HEK293 (cell line): ENCODE data around the gene UBA52.

Experiments
- CTCF ChIA-PET: fragments of 350-600 bp; formaldehyde crosslinking; extraction: SDS; loops from one replicate; lab custom pipeline; 2021; ENCODE audit warnings: antibody characterized with exemption; lab: Yijun Ruan, JAX
- POLR2A ChIA-PET: fragments of 300-600 bp; formaldehyde crosslinking; extraction: SDS; loops from one replicate; lab custom pipeline; 2020; ENCODE audit warnings: antibody characterized with exemption, inconsistent platforms; lab: Yijun Ruan, JAX
- H3K27ac ChIP-seq: fragments of 200-500 bp; sonication (Bioruptor generic); 2 replicates; pipeline ENCODE4 v1.5.1; 2014; ENCODE audit warnings: low read depth, low read length, control low read depth, inconsistent platforms; ENCODE audit errors: extremely low read depth
- H3K36me3 ChIP-seq, 2 experiments: fragments of 200-500 bp in 1 of 2; sonication (Bioruptor generic) in 1 of 2; 1 replicate in 1 of 2; 2 replicates in 1 of 2; pipeline ENCODE4 v1.5.1; 2014 to 2017; ENCODE audit warnings: inconsistent platforms in 2 of 2, low read length in 2 of 2; ENCODE audit not compliant: control insufficient read depth in 2 of 2, insufficient read depth in 1 of 2
- H3K4me1 ChIP-seq: fragments of 200-500 bp; sonication (Bioruptor generic); 2 replicates; pipeline ENCODE4 v1.5.1; 2014; ENCODE audit warnings: mild to moderate bottlenecking, low read length, inconsistent platforms; ENCODE audit not compliant: control insufficient read depth, insufficient read depth
- H3K4me3 ChIP-seq: 2 replicates; pipeline ENCODE4 v1.5.1; 2011; ENCODE audit warnings: low read depth, mild to moderate bottlenecking, control low read depth, low read length, moderate library complexity
- H3K9me3 ChIP-seq: fragments of 200-500 bp; sonication (Bioruptor generic); 2 replicates; pipeline ENCODE4 v1.5.1; 2014; ENCODE audit warnings: low read depth, low read length, inconsistent platforms; ENCODE audit not compliant: control insufficient read depth, insufficient read depth
- IKZF3 ChIP-seq: fragments of 450-650 bp; IDR thresholded peaks from 2 replicates; pipeline ENCODE4 v1.5.0; 2018; ENCODE audit warnings: missing biosample characterization, mild to moderate bottlenecking, missing genetic modification characterization, moderate library complexity
- KLF1 ChIP-seq: fragments of 450-650 bp; formaldehyde crosslinking; IDR thresholded peaks from 2 replicates; pipeline ENCODE4 v1.5.1; 2016; ENCODE audit warnings: missing biosample characterization, missing genetic modification characterization
- KLF10 ChIP-seq: fragments of 450-650 bp; IDR thresholded peaks from 2 replicates; pipeline ENCODE4 v1.5.1; 2018; ENCODE audit warnings: missing biosample characterization, mild to moderate bottlenecking, missing genetic modification characterization
- KLF8 ChIP-seq: fragments of 450-650 bp; formaldehyde crosslinking; IDR thresholded peaks from 2 replicates; pipeline ENCODE4 v1.5.1; 2016; ENCODE audit warnings: missing biosample characterization, missing genetic modification characterization
- MYNN ChIP-seq: fragments of 450-650 bp; formaldehyde crosslinking; IDR thresholded peaks from 2 replicates; pipeline ENCODE4 v1.5.1; 2016; ENCODE audit warnings: missing biosample characterization, missing genetic modification characterization, borderline replicate concordance
- PRDM1 ChIP-seq: fragments of 450-650 bp; formaldehyde crosslinking; IDR thresholded peaks from 2 replicates; pipeline ENCODE4; 2016; ENCODE audit warnings: missing biosample characterization, missing genetic modification characterization
- SCRT1 ChIP-seq: fragments of 450-650 bp; formaldehyde crosslinking; IDR thresholded peaks from 2 replicates; pipeline ENCODE4 v1.5.1; 2016; ENCODE audit warnings: missing biosample characterization, missing genetic modification characterization, borderline replicate concordance
- ZBTB8A ChIP-seq: fragments of 450-650 bp; formaldehyde crosslinking; IDR thresholded peaks from 2 replicates; pipeline ENCODE4 v1.5.1; 2016; ENCODE audit warnings: missing biosample characterization, missing genetic modification characterization
- ZFP69B ChIP-seq: fragments of 450-650 bp; formaldehyde crosslinking; IDR thresholded peaks from 2 replicates; pipeline ENCODE4 v1.5.1; 2016; ENCODE audit warnings: missing biosample characterization, missing genetic modification characterization
- ZNF10 ChIP-seq: fragments of 450-650 bp; formaldehyde crosslinking; IDR thresholded peaks from 2 replicates; pipeline ENCODE4 v1.5.1; 2017; ENCODE audit warnings: missing biosample characterization, missing genetic modification characterization
- ZNF302 ChIP-seq: fragments of 450-650 bp; formaldehyde crosslinking; IDR thresholded peaks from 2 replicates; pipeline ENCODE4 v1.5.1; 2016; ENCODE audit warnings: missing biosample characterization, missing genetic modification characterization, low read depth
- ZNF354C ChIP-seq: fragments of 450-650 bp; formaldehyde crosslinking; IDR thresholded peaks from 2 replicates; pipeline ENCODE4 v1.5.1; 2016; ENCODE audit warnings: missing biosample characterization, missing genetic modification characterization, low read depth, borderline replicate concordance
- ZNF366 ChIP-seq: fragments of 450-650 bp; formaldehyde crosslinking; conservative IDR thresholded peaks from 2 replicates; pipeline ENCODE4 v1.5.1; 2016; ENCODE audit warnings: missing biosample characterization, missing genetic modification characterization
- ZNF596 ChIP-seq: fragments of 450-650 bp; IDR thresholded peaks from 2 replicates; pipeline ENCODE4 v1.5.0; 2018; ENCODE audit warnings: missing biosample characterization, mild to moderate bottlenecking, missing genetic modification characterization, moderate library complexity
- ZNF670 ChIP-seq: fragments of 450-650 bp; formaldehyde crosslinking; IDR thresholded peaks from 2 replicates; pipeline ENCODE4 v1.5.1; 2016; ENCODE audit warnings: missing biosample characterization, missing genetic modification characterization, low read depth
- ZNF768 ChIP-seq: fragments of 450-650 bp; formaldehyde crosslinking; IDR thresholded peaks from 2 replicates; pipeline ENCODE4 v1.5.1; 2018; ENCODE audit warnings: missing biosample characterization, mild to moderate bottlenecking, missing genetic modification characterization
- ZNF837 ChIP-seq: fragments of 450-650 bp; formaldehyde crosslinking; IDR thresholded peaks from 2 replicates; pipeline ENCODE4 v1.5.1; 2016; ENCODE audit warnings: missing biosample characterization, missing genetic modification characterization
- TF ChIP-seq, protein P1 (sequence below): fragments of 450-650 bp; formaldehyde crosslinking; optimal IDR thresholded peaks from 2 replicates; pipeline ENCODE3; 2016; ENCODE audit warnings: missing biosample characterization, mild to moderate bottlenecking, missing genetic modification characterization
- TF ChIP-seq, protein P2 (sequence below): fragments of 450-650 bp; formaldehyde crosslinking; IDR thresholded peaks from 2 replicates; pipeline ENCODE4 v1.5.1; 2017; ENCODE audit warnings: missing biosample characterization, missing genetic modification characterization
- TF ChIP-seq, protein P3 (sequence below): fragments of 450-650 bp; formaldehyde crosslinking; IDR thresholded peaks from 2 replicates; pipeline ENCODE4 v1.5.1; 2016; ENCODE audit warnings: missing biosample characterization, missing genetic modification characterization
- TF ChIP-seq, protein P4 (sequence below): fragments of 450-650 bp; IDR thresholded peaks from 2 replicates; pipeline ENCODE4 v1.5.1; 2018; ENCODE audit warnings: missing biosample characterization, missing genetic modification characterization

The UBA52 gene

DNA sequence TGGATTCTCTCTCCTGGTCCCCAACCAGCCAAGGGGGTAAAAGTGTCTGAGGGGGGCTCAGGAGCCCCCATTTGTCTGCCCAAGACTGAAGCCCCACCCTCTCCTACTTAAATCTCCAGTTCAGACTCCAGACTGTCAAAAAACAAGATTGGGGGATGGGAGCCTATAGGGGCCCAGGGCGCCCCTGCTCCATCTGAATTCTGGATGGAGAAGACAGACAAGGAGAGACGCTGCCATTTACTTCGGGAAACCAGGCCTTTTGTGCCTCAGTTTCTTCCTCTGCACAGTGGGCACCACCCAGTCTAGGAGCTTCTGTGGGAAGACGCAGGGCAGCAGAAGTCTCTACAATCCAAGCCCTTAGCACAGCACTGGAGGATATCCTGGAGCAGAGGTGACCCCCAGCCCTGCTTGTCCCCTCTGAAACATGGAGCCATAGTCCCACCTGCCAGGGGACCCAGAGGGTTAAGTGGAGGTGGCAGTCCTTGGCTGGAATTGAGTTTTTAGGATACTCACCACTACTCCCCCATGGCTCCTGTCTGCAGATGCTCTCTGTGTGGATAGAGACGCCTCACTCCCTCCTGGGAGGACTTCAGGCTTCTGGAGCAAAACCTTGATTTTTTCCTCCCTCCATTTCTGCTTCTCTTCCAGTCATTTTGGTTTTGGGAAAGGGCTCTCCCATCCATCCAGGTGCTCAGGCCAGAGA, 36.6 kb downstream of the UBA52 start:
- H3K27ac ChIP-seq, result no peak overlapping the region

DNA sequence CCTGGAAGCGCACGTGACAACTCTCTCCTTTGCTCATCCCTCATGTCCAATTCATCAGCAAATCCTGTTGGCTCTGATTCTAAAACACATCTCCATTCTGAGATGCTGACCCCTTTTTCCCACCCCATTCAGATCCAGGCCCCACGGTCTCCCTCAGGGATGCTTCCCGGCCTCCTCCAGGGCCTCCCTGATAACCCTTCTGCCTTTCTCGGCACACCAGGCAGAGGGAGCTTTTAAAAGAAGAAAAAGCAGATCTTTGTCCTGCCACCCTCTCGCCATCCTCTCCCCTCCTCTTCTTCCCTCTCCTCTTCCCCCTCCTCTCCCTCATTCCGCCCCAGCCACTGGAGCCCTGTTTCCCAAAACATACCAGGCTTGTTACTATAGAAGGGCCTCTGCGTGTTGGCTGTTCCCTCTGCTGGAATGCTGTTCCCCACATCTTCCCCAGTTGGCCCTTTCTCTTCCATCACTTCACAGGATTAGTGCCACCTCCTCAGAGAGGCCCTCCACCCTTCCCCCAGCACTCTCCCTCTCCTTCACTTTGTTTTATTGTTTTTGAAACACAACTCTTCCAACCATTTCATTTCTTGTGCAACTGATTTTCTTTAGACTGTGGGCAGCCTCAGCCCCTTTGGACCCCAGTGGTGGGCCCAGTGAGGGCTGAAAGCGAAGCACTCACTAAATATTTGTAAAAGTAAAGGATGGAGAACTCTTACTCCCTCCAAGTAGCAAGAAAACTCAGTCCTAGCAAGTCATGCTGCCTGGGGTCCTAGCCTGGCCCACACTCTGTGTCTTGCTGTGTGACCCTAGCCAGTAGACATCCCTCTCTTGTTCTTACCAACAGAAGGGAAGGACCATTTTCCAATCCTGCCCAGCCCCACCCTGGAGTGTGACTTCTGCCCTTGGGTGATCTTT, 37.4 kb downstream of the UBA52 start:
- Histone ChIP-seq H3K36me3 (no peaks in the 10 kb centered on the region), H3K27ac (no peak overlapping the region), H3K4me1 (peaks cover 4% of the 10 kb centered on the region), H3K4me3 (no peak overlapping the region), H3K9me3 (no peaks in the 10 kb centered on the region)
- ChIA-PET CTCF (interaction anchor here (0.7 kb wide), 1 partner anchor 52 kb away, joined by 4 read pairs; no protein-coding TSS in a partner anchor), POLR2A (no interaction called here)
- TF ChIP-seq ZBTB8A (tag by site-specific recombination), result peak; percentile 68
- TF ChIP-seq ZNF768 (tag by site-specific recombination), result peak; percentile 59
- no peak for TF ChIP-seq ZNF670
- TF ChIP-seq ZNF354C (tag by site-specific recombination), result no peak
- TF ChIP-seq ZFP69B (tag by site-specific recombination), result no peak; the same call in 1 of the 2 replicates
- TF ChIP-seq KLF1 (tag by site-specific recombination), result 0 out of 2 replicates have a peak, but pooled peaks have one; percentile 13
- peak; percentile 13; the same call in 1 of the 2 replicates for TF ChIP-seq IKZF3 (tag by site-specific recombination)
- no peak for TF ChIP-seq ZNF10 (tag by site-specific recombination)
- peak; percentile 61 for TF ChIP-seq ZNF366 (tag by site-specific recombination)
- TF ChIP-seq, protein P1, sequence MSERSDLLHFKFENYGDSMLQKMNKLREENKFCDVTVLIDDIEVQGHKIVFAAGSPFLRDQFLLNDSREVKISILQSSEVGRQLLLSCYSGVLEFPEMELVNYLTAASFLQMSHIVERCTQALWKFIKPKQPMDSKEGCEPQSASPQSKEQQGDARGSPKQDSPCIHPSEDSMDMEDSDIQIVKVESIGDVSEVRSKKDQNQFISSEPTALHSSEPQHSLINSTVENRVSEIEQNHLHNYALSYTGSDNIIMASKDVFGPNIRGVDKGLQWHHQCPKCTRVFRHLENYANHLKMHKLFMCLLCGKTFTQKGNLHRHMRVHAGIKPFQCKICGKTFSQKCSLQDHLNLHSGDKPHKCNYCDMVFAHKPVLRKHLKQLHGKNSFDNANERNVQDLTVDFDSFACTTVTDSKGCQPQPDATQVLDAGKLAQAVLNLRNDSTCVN (tag by site-specific recombination), result no peak
- no peak for TF ChIP-seq ZNF302 (tag by site-specific recombination)
- no peak for TF ChIP-seq MYNN (tag by site-specific recombination)
- no peak for TF ChIP-seq ZNF837 (tag by site-specific recombination)
- TF ChIP-seq KLF8 (tag by site-specific recombination), result 0 out of 2 replicates have a peak, but pooled peaks have one; percentile 40
- TF ChIP-seq PRDM1, result peak; percentile 85
- TF ChIP-seq, protein P2, sequence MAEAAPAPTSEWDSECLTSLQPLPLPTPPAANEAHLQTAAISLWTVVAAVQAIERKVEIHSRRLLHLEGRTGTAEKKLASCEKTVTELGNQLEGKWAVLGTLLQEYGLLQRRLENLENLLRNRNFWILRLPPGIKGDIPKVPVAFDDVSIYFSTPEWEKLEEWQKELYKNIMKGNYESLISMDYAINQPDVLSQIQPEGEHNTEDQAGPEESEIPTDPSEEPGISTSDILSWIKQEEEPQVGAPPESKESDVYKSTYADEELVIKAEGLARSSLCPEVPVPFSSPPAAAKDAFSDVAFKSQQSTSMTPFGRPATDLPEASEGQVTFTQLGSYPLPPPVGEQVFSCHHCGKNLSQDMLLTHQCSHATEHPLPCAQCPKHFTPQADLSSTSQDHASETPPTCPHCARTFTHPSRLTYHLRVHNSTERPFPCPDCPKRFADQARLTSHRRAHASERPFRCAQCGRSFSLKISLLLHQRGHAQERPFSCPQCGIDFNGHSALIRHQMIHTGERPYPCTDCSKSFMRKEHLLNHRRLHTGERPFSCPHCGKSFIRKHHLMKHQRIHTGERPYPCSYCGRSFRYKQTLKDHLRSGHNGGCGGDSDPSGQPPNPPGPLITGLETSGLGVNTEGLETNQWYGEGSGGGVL (tag by site-specific recombination), result peak; percentile 82

More for the DNA sequence above, 36.6 kb downstream of the UBA52 start:
- TF ChIP-seq, protein P3, sequence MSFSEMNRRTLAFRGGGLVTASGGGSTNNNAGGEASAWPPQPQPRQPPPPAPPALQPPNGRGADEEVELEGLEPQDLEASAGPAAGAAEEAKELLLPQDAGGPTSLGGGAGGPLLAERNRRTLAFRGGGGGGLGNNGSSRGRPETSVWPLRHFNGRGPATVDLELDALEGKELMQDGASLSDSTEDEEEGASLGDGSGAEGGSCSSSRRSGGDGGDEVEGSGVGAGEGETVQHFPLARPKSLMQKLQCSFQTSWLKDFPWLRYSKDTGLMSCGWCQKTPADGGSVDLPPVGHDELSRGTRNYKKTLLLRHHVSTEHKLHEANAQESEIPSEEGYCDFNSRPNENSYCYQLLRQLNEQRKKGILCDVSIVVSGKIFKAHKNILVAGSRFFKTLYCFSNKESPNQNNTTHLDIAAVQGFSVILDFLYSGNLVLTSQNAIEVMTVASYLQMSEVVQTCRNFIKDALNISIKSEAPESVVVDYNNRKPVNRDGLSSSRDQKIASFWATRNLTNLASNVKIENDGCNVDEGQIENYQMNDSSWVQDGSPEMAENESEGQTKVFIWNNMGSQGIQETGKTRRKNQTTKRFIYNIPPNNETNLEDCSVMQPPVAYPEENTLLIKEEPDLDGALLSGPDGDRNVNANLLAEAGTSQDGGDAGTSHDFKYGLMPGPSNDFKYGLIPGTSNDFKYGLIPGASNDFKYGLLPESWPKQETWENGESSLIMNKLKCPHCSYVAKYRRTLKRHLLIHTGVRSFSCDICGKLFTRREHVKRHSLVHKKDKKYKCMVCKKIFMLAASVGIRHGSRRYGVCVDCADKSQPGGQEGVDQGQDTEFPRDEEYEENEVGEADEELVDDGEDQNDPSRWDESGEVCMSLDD (tag by site-specific recombination), result no peak
- TF ChIP-seq KLF10, result 0 out of 2 replicates have a peak, but pooled peaks have one; percentile 2
- no peak for TF ChIP-seq ZNF596 (tag by site-specific recombination)
- TF ChIP-seq, protein P4, sequence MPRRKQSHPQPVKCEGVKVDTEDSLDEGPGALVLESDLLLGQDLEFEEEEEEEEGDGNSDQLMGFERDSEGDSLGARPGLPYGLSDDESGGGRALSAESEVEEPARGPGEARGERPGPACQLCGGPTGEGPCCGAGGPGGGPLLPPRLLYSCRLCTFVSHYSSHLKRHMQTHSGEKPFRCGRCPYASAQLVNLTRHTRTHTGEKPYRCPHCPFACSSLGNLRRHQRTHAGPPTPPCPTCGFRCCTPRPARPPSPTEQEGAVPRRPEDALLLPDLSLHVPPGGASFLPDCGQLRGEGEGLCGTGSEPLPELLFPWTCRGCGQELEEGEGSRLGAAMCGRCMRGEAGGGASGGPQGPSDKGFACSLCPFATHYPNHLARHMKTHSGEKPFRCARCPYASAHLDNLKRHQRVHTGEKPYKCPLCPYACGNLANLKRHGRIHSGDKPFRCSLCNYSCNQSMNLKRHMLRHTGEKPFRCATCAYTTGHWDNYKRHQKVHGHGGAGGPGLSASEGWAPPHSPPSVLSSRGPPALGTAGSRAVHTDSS (tag by site-specific recombination), result no peak
- TF ChIP-seq SCRT1 (tag by site-specific recombination), result no peak
- Histone ChIP-seq H3K9me3 (no peaks in the 10 kb centered on the region), H3K4me3 (no peak overlapping the region), H3K4me1 (peaks cover 4% of the 10 kb centered on the region), H3K36me3 (no peaks in the 10 kb centered on the region)
- CTCF ChIA-PET, result interaction anchor here (0.6 to 2.0 kb wide), 3 partner anchors 45 to 239 kb away, joined by 3 to 4 read pairs (median 4); no protein-coding TSS in a partner anchor
- POLR2A ChIA-PET, result interaction anchor here (0.6 to 1.8 kb wide), 3 partner anchors 19 to 224 kb away, joined by 3 to 4 read pairs (median 4); no protein-coding TSS in a partner anchor
